Measurements from ENCODE around the gene DPP7.

Gene DPP7

DNA sequence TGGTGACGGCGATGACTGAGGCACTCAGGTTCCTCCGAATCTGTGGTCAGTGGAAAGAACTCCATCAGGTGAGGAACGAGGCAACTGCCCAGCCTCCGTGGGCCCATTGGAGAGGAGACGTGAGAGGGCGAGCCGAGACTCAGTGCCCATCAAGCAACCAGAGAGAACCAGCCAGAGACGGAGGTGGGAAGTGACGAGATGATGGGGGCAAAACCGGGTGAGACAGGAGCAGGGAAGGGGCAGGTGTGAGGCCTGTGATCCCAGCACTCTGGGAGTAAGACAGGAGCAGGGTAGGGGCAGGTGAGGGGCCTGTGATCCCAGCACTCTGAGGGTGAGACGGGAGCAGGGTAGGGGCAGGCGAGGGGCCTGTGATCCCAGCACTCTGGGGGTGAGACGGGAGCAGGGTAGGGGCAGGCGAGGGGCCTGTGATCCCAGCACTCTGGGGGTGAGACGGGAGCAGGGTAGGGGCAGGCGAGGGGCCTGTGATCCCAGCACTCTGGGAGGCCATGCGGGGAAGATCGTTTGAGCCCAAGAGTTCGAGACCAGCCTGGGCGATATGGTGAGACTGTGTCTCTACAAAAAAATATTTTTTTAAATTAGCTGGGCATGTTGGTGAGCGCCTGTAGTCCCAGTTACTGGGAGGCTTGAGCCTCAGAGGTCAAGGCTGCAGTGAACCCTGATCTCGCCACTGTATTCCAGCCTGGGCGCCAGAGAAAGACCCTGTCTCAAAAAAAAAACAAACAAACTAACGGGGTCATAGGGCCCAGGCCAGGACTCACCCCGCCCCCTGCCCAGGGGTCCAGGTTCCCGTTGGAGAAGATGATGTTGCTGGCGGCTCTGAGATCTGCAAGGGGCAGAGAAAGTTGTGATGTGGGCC is 3.4 kb downstream of the DPP7 start:
- DNase-seq, result no peak

- no peak for DNase-seq
These were observed 4.2 kb downstream of the DPP7 start for GRCh38 chr9:137110147-137110910.

DNA sequence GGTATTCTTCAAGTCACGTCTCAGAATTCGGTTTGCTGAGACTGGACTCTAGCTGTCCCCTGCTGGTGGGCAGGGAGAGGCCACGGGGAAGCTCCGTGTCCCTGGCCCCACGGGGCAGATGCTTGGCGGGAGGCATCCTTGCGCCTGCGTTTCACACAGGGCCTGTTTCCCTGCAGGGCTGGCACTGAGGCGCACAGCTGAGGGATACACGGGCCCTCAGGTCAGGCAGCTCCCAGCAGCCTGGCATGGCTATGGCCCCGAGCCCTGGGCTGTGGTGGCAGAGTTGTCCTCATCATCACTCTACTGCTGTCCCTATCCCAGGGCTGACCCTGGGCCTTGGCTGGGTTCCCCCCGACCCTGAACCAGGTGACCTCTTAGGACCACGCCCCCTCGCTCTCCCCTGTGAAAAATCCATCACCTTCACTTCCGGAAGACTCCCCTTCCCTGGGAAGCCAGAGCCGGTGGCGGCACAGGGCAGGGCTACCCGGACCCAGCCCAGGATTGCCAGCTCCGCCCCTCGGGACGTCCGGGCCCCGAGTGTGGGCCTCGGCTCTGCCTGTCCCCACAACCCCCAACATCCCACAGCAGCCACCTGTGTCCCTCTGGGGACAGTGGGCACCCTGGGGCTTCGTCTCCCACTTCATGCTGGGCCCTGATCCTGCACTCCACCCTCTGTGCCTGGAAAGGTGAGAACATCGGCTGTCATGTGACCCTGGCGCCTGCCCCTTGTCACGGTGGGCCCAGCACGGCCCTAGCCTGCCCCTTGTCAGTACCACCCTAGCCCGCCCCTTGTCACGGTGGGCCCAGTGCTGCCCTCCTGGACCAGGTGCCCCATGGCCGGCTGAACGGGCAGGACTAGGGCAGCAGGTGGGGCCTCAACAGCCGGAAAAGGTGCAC is 5.0 kb downstream of the DPP7 start:
- no peak for DNase-seq

DNA sequence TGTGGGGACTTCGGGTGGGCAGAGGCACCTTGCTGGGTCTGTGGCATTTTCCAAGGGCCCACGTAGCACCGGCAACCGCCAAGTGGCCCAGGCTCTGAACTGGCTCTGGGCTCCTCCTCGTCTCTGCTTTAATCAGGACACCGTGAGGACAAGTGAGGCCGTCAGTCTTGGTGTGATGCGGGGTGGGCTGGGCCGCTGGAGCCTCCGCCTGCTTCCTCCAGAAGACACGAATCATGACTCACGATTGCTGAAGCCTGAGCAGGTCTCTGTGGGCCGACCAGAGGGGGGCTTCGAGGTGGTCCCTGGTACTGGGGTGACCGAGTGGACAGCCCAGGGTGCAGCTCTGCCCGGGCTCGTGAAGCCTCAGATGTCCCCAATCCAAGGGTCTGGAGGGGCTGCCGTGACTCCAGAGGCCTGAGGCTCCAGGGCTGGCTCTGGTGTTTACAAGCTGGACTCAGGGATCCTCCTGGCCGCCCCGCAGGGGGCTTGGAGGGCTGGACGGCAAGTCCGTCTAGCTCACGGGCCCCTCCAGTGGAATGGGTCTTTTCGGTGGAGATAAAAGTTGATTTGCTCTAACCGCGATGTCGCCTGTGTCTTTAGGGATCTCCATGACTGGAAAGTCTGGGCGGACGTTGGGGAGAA is 5.8 kb downstream of the DPP7 start:
- DNase-seq, result no peak

DNA sequence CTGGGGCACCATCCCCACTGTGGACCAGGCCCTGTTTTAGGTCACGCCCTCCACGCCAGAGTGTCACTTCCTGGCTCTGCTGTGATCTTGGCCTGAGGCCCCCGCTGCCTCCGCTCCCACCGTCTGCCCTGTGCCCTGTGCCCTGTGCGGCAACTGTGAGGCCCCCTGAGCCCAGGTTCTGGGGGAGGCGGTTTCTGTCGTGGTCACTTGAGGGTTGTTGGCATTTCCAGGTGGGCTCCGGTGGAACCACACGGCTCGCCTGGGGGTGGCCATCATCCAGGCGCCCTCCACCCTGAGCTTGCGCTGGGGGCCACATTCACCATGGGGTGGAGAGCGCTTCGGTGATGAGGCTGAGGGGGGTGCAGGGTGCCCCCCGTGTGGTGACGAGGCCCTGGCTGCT is 6.6 kb downstream of the DPP7 start:
- DNase-seq, result no peak

- DNase-seq, result no peak
These were observed 7.1 kb downstream of the DPP7 start for GRCh38 chr9:137107312-137107921.

DNA sequence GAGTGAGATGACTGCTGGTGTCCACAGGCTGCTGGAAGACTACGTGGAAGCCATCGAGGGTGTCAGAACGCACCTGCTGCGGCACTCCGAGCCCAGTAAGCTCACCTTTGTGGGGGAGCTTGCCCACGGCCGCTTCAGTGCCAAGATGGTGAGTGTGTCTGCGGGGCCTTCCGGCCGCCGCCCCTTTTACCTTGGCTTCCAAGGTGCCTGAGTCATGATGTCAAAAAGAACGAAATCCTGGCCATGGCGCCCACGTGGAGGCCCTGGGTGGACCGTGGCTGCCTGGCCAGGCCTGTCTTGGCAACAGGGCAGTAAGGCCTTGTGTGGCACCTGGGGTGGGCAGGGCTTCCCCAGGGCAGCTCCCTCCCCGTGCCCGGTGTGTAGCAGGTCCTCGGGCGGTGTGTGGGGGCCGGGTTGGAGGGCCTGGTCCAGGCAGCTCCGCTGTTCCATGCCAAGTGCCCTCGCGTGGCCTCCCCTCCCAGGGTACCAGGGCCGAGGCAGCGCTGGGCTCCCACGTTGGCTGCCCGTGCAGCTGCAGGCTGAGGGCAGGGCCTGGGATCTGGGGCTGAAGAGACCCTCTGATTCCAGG is 7.8 kb downstream of the DPP7 start:
- DNase-seq, result no peak

DNA sequence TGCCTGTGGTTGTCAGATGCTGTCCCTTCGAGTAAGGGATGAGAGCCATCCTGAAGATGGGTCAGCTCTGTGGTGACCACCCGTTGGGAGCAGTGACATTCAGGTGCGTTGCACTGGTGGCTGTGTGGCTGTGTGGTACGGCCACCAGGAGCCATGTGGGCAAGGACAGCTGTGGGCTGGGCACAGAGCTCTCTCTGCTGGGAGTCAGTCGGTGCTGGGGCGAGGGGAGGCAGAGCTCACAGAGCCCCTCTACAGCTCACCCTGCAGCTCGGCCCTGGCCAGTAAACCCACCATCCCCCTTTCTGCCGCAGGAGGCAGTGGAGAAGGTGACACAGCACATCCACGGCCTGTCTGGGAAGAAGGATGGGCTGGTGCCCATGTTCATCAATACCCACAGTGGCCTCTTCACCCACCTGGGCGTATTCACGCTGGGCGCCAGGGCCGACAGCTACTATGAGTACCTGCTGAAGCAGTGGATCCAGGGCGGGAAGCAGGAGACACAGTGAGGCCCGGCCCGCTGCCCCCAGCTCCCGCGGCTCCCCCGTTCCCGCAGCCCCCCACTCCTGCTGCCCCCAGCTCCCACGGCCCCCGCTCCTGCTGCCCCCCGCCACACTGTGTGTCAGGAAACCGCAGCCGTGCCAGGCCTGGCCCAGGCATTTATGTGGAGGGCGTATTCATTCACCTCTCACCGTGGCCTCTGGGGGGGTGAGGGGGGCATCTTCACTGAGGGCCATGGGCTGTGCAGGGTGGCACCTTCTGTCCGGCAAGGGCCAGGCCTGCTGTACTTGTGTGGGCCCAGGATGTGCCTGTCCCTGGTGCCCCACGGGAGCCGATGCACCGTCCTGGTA is 8.5 kb downstream of the DPP7 start:
- no peak for DNase-seq

GRCh38 chr9:137103206-137103999 is 11.1 kb downstream of the DPP7 start:
- DNase-seq, result no peak

- no peak for DNase-seq
These were observed 15.3 kb downstream of the DPP7 start for GRCh38 chr9:137099231-137099630.

DNA sequence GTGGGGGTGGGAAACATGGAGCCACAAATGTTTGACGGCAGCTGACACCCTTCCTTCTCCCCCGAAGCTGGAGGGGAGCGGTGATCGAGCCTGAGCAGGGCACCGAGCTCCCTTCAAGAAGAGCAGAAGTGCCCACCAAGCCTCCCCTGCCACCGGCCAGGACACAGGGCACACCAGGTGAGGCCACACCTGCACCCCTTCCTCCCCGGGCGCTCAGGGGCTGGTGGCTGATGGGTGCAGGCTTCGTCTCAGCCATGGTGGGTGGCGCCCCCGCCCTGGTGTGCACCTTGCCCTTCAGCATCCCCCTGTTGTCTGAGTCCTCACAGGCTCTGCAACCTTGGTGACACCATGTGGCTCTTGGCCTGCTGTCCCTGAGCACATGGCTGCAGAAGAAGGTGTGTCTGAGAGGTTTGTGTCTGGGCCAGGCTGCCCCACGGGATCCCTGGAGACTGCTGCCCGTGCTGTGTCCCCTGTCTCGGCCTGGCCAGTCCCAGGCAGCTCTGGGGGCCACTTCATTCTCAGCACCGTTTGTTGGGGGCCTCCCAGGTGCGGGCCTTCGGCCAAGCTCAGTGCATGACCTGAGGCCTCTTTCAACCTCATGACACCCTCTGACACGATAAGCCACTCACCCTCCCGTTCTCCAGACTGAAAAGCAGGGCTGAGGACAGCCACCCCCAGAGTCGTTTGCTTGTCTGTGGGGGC is 16.6 kb downstream of the DPP7 start:
- no peak for DNase-seq

GRCh38 chr9:137096785-137097546 is 17.6 kb downstream of the DPP7 start:
- DNase-seq, result no peak

DNA sequence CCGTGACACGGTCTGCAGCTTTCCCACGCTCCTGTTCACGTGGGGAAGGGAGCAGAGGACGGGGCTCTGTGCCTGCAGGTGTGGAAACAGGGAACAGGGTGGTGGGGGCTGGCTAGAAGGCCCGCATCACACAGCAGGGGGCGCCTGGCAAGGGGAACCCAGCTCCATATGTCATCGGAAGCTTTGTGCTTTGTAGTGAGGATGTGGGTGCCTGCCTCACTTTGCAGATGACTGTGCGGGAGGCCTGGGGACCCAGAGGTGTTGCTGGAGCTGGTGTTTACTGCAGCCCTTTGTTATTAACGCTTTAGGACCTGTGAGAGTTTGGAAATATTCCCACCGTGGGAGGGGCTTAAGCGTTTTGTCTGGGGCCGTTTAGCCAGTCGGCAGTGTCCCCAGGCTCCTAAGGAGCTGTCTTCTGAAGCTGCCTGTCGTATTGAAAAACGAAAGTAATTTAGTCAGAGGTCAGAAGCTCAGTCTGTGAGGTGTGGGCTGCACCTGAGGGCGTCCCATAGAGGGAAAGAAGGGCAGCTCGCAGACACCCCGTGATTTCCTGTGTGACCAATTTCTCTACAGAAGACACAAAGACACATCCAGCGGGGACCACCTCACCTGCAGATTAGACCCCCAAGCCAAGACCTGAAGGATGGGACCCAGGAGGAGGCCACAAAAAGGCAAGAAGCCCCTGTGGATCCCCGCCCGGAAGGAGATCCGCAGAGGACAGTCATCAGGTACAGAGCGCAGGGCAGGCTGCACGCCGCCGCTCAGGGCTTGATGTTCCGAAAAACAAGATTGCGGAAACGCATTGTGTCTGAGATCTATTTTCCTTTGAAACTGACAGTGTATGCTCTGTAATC is 18.6 kb downstream of the DPP7 start:
- DNase-seq, result peak; percentile 86

GRCh38 chr9:137089232-137089947 is 25.1 kb downstream of the DPP7 start:
- DNase-seq, result no peak

GRCh38 chr9:137088121-137088520 is 26.4 kb downstream of the DPP7 start:
- no peak for DNase-seq

- DNase-seq, result no peak
These were observed 27.1 kb downstream of the DPP7 start for GRCh38 chr9:137087409-137087925.

All from stimulated activated CD4-positive, alpha-beta T cell treated with anti-CD3 and anti-CD28 coated beads, Interleukin-2, amount 100 ng/mL, for 24 hours (primary cell).